Activated T-cell treated with anti-CD3 and anti-CD28 coated beads for 48 hours (primary cell): Measurements from ENCODE around the gene KRT17.
"Not testable (repeated sequence)": the region's sequence is repeated elsewhere in the genome, so short reads cannot be mapped to it uniquely, and the experiment has no call there.

Source experiments
- DNase-seq: peaks from one replicate; pipeline ENCODE4 v3.0.0-alpha.2; 2020; ENCODE audit warnings: low read depth

KRT17 gene

GRCh38 chr17:41634639-41635038 lies 10.3 kb upstream of the KRT17 start:
- no peak for DNase-seq

- DNase-seq, result no peak
Observed at GRCh38 chr17:41633556-41634199, 9.3 kb upstream of the KRT17 start.

- DNase-seq, result no peak
Observed at GRCh38 chr17:41632482-41633105, 8.2 kb upstream of the KRT17 start.

GRCh38 chr17:41631898-41632285 lies 7.5 kb upstream of the KRT17 start:
- no peak for DNase-seq

- no peak for DNase-seq
Observed at GRCh38 chr17:41631025-41631897, 6.9 kb upstream of the KRT17 start.

GRCh38 chr17:41629826-41630670 lies 5.7 kb upstream of the KRT17 start:
- DNase-seq, result no peak

- no peak for DNase-seq
Observed at GRCh38 chr17:41629316-41629715, 4.9 kb upstream of the KRT17 start.

- not testable (repeated sequence) for DNase-seq
Observed at GRCh38 chr17:41628621-41629255, 4.4 kb upstream of the KRT17 start.

GRCh38 chr17:41628073-41628370 lies 3.6 kb upstream of the KRT17 start:
- DNase-seq, result not testable (repeated sequence)

GRCh38 chr17:41627316-41628072 lies 3.1 kb upstream of the KRT17 start:
- no peak for DNase-seq

- not testable (repeated sequence) for DNase-seq
Observed at GRCh38 chr17:41626914-41627295, 2.5 kb upstream of the KRT17 start.

GRCh38 chr17:41626028-41626913 lies 1.9 kb upstream of the KRT17 start:
- not testable (repeated sequence) for DNase-seq

GRCh38 chr17:41625602-41626001 lies 1.2 kb upstream of the KRT17 start:
- DNase-seq, result no peak

- DNase-seq, result not testable (repeated sequence)
Observed at GRCh38 chr17:41623184-41623861, 1.1 kb downstream of the KRT17 start.

GRCh38 chr17:41622340-41623183 lies 1.8 kb downstream of the KRT17 start:
- DNase-seq, result not testable (repeated sequence)

GRCh38 chr17:41621916-41622315 lies 2.5 kb downstream of the KRT17 start:
- no peak for DNase-seq

GRCh38 chr17:41621435-41621817 lies 2.9 kb downstream of the KRT17 start:
- DNase-seq, result not testable (repeated sequence)
